Gastroesophageal sphincter (tissue), 3 donors: Measurements from ENCODE around the gene BRSK1.

Experiments used
- CTCF ChIP-seq, 4 experiments: fragments of 200-600 bp in 2 of 4; fragments of 450-650 bp in 2 of 4; sonication (generic) in 1 of 4; IDR thresholded peaks; one replicate each; pipeline ENCODE4 v1.5.1; 2017 to 2019; ENCODE audit warnings: antibody characterized with exemption in 4 of 4, mild to moderate bottlenecking in 2 of 4, moderate library complexity in 2 of 4
- POLR2A ChIP-seq, 2 donors: fragments of 450-650 bp; IDR thresholded peaks; one replicate each; pipeline ENCODE4 v1.6.1; 2017; ENCODE audit warnings: antibody characterized with exemption in 2 of 2, mild to moderate bottlenecking in 2 of 2, moderate library complexity in 1 of 2
- POLR2AphosphoS5 ChIP-seq: sonication (generic); formaldehyde crosslinking; IDR thresholded peaks from one replicate; pipeline ENCODE4 v1.6.1; 2017; ENCODE audit warnings: antibody characterized with exemption

- TF ChIP-seq POLR2A (IDR thresholded peaks at IDR 0.05): no peak
- no peak for TF ChIP-seq CTCF (IDR thresholded peaks at IDR 0.05)
- TF ChIP-seq POLR2AphosphoS5: no peak
Observed at GRCh38 chr19:55304980-55305379, 21.2 kb downstream of the BRSK1 start.
